ENCODE measurements around the gene SYCE3.
"Not testable (repeated sequence)": the region's sequence is repeated elsewhere in the genome, so short reads cannot be mapped to it uniquely, and the experiment has no call there.

SYCE3 gene

DNA sequence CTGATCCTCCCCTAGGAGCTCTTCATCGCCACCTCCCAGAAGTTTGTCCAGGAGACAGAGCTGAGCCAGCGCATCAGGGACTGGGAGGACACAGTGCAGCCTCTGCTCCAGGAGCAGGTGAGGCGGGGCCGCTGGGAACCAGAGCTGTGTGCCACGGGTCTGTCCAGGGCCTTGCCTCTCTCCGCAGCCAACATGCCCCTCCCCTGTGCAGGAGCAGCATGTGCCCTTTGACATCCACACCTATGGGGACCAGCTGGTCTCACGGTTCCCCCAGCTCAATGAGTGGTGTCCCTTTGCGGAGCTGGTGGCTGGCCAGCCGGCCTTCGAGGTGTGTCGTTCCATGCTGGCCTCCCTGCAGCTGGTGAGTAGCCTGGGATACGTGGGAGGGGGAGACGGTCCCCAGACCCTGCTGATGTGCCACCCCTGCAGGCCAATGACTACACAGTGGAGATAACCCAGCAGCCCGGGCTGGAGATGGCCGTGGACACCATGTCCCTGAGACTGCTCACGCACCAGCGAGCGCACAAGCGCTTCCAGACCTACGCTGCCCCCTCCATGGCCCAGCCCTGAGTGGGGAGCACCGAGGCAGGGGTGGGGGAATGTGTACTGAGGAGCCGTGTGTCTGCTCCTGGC lies 39.8 kb downstream of the SYCE3 start:
- no peak for DNase-seq

DNA sequence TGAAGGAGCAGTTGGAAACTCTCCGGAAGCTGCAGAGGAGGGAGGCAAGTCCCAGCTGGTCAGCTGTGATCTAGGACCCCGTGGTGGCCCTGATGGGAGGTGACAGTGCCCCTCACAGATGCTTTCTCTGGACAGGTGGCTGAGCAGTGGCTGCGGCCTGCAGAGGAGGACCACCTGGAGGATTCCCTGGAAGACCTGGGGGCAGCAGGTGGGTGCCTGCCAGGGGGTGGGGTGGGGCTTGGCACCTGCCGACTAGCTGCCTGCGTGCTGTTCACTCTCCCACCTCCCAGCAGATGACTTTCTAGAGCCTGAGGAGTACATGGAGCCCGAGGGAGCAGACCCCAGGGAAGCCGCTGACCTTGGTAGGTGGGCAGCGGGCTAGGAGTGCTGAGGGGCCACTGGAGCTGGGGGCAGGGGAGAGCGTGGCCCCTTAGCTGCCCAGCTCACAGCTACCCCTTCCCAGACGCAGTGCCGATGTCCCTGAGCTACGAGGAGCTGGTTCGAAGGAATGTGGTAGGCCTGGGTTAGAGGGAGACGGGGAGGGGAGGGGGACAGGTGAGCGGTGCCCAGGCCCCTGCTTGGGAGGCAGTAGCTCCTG lies 40.4 kb downstream of the SYCE3 start:
- DNase-seq: no peak

DNA sequence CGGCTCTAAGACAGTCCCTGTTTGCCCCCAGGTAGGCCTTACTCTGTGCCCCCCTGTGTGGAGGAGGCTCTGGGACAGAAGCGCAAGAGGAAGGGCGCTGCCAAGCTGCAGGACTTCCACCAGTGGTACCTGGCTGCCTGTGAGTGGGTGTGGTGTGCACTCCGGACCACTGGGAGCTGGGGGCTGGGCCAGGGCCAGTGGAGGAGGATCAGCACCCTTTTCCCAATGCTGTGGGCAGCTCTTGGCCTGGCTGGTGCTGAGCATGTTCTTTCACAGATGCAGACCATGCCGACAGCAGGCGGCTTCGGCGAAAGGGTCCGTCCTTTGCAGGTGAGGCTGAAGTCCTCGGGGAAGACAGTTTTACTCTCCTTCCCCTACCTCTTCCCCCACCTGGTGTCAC lies 41.0 kb downstream of the SYCE3 start:
- no peak for DNase-seq

DNA sequence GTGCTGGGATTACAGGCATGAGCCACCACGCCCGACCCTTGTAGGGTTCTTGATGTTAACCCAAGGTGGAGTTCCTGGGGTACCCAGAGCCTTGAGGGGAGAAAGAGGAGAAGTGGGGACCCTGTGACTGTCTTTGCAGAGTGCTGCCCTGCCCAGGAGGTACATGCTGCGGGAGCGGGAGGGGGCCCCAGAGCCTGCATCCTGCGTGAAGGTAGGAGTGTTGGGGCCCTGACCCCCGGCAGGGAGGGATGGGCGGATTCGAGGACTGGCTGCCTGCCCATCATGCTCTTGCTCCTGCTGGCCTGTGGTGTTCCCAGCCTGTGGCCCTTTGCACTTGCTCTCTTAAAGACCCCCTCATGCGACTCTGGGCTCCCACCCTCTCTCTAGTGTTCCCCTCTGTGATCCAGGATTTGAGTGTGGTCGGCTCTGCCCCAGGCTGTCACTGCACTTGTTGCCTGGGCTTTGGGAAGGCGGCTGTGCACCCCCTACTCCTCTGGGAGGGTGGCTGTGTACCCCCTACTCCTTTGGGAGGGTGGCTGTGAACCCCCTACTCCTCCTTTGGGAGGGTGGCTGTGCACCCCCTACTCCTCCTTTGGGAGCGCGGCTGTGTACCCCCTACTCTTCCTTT lies 41.8 kb downstream of the SYCE3 start:
- no peak for DNase-seq

- DNase-seq: not testable (repeated sequence)
These were observed 42.5 kb downstream of the SYCE3 start for GRCh38 chr22:50520184-50520583.

GRCh38 chr22:50519151-50519550 lies 43.6 kb downstream of the SYCE3 start:
- no peak for DNase-seq

- DNase-seq: no peak
These were observed 44.1 kb downstream of the SYCE3 start for GRCh38 chr22:50518606-50519005.

DNA sequence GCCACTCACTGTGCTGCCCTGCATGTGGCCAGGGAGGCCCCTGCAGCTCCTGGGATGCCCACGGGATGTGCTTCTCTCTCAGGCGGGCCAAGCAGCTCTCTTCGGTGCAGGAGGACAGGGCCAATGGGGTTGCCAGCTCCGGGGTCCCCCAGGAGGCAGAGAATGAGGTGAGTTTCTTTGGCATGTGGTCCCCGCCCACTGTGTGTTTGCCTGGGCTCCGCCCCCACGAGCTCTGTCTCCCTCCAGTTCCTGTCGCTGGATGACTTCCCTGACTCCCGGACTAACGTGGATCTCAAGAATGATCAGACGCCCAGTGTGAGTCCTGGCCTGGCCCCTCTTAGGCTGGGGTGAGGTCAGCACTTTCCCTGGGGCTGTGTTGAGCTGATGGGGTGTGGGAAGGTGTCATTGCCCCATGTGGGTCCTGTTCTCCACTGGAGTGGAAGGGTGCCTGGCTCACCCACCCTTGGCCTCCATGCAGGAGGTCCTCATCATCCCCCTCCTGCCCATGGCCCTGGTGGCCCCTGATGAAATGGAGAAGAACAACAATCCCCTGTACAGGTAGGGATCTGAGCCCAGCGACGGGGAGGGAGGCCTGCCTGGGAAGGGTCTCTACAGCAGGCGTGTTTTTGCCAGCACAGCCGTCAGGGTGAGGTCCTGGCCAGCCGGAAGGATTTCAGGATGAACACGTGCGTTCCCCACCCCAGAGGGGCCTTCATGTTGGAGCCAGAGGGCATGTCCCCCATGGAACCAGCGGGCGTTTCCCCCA lies 45.0 kb downstream of the SYCE3 start:
- DNase-seq: no peak

DNA sequence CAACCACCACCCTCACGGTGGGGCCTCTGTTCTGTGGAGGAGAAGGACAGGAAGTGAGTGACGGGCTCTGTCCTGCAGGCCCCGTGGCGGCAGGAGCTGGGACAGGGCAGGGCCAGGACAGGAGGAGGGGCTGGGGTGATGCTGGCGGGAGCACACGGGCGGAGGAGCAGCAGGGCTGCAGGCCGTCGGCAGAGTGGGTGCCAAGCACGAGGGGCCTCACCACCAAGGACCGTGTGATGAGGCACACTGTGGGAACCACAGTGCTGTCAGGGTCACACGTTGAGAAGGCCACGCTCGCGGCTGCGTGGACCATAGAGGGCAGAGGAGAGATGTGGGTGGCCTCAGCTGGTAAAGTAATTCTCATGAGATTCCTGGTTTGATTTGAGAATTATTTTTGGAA lies 45.8 kb downstream of the SYCE3 start:
- DNase-seq: no peak

- no peak for DNase-seq
These were observed 46.7 kb downstream of the SYCE3 start for GRCh38 chr22:50516068-50516467.

DNA sequence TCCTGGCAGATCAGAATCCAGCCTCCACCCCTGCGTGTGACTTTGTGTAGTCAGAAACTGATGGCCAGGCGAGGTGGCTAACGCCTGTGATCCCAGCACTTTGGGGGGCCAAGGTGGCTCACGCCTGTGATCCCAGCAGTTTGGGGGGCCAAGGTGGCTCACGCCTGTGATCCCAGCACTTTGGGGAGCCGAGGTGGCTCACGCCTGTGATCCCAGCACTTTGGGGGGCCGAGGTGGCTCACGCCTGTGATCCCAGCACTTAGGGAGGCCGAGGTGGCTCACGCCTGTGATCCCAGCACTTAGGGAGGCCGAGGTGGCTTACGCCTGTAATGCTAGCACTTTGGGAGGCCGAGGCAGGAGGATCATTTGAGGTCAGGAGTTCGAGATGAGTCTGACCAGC lies 49.5 kb downstream of the SYCE3 start:
- no peak for DNase-seq

DNA sequence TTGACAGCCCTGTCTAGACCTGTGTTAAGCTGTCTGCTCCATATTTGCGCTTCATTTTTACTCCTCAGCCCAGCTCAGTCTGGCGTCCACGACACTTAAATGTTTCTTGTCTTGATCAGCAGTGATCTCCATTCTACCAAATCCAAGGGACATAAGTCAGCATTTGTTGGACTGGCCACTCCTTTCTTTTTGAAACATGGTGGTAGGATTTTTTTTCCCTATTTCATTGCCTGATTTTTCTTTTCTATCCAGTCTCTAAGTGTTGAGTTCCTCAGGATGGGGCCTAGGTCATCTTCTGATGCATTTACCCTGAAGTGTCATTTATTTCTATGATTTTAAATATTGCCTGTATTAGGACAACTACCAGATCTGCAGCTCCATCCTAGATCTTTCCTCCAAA lies 53.8 kb downstream of the SYCE3 start:
- DNase-seq: no peak

- DNase-seq: peak in 48 of 56 donors; percentile 66 to 100 (median 99)
These were observed 54.5 kb downstream of the SYCE3 start, which contains the start of gene NCAPH2 for GRCh38 chr22:50507991-50508884. Gene NCAPH2 (plus strand): TSS chr22:50508224. CDS start chr22:50508338, 114 bp downstream.

GRCh38 chr22:50507421-50507990 lies 55.2 kb downstream of the SYCE3 start, which contains the start of gene LMF2:
Gene LMF2 (minus strand): TSS chr22:50507702. CDS start chr22:50507675, 27 bp downstream.
- DNase-seq: peak in 39 of 56 donors; percentile 92 to 100 (median 99)

- peak in 1 of 56 donors; percentile 8 for DNase-seq
These were observed 55.9 kb downstream of the SYCE3 start for GRCh38 chr22:50506611-50507420.

DNA sequence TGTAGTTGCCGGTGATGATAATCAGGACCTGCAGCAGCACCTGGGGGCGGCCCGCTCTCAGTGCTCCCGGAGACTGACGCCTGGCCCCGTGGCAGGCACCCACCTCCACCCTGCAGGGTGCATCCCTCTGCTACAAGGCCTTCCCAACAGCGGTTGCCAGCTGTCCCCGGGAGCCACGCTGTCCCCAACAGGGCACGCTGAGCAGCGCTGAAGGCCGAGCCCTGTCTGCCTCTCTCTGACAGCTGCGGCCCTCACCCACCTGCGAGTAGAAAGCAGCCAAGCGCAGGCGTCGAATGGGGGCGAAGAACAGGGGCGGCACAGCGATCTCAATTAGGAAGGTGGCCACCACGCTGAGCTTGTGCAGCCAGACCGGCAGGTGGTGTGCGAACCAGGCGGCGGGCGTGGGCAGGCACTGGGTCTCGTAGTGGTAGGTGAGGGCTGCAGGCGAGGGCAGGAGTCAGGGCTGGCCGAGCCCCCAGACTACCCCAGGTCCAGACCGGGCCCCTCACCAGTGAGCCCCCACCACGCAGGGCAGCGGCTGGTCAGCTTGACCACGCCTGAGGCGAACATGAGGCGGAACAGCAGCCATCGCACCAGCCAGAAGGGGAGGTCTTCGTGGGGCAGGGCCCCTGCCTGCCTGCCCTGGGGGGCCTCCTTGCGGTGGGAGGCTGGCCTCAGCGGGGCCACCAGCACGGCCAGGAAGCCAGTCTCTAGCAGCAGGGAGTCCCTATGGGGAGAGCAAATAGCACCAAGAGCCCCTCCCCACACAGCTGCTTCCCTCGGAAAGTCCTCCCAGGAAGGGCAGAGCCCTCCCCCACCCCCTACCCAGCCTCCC lies 56.7 kb downstream of the SYCE3 start:
- DNase-seq: no peak

DNA sequence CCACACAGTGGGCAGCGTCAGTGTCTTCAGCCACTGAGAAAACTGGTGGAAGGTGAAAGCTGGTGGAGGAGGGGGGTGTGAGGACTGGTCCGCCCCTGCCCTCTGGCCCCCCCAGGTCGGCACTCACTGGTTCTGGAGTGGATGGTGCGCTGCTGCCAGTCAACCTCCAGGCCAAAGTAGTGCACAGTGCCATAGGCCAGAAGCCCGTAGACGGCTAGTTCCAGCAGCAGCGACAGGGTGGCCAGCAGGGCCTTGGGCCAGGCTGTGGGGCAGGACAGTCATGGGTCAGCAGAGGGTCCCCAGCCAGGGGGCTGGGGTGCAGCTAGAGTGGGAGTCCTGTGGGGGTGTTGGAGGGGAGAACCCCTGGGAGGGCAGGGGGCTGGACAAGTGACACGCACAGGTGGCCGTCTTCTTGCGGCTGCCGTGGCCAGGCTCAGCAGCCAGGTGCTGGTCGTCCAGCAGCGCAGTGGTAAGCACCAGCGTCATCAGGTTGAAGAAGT lies 57.4 kb downstream of the SYCE3 start:
- DNase-seq: no peak

Data from nucleus accumbens (tissue), 56 donors.